ENCODE data around the gene DNAJC1. TPM values are rescaled to one million over a fixed set of nuclear protein-coding genes. Genes with fewer than 3 reads are reported as not detected.

The DNAJC1 gene
- total RNA-seq, 1 donor from 2014 or later = 13.7 TPM

GRCh38 chr10:21975378-21975990 lies 28.0 kb downstream of the DNAJC1 start:
- intact Hi-C loops (cut with DNase I) = no loop called here
- no peak for DNase-seq (ENCODE audit: missing footprints)
- ATAC-seq = no peak

- intact Hi-C loops (cut with DNase I) = no loop called here
- DNase-seq (ENCODE audit: missing footprints) = no peak
- ATAC-seq = no peak
Observed at GRCh38 chr10:21972584-21972983, 30.9 kb downstream of the DNAJC1 start.

- intact Hi-C loops (cut with DNase I) = no loop called here
- DNase-seq (ENCODE audit: missing footprints) (no peak), ATAC-seq (no peak)
Observed at GRCh38 chr10:21969326-21970287, 33.9 kb downstream of the DNAJC1 start.

GRCh38 chr10:21964983-21965665 lies 38.4 kb downstream of the DNAJC1 start:
- intact Hi-C loops (cut with DNase I) = no loop called here
- ATAC-seq (no peak), DNase-seq (ENCODE audit: missing footprints) (no peak)

- no peak for ATAC-seq
- intact Hi-C loops (cut with DNase I) = no loop called here
Observed at GRCh38 chr10:21962358-21962757, 41.2 kb downstream of the DNAJC1 start.

GRCh38 chr10:21961847-21962246 lies 41.7 kb downstream of the DNAJC1 start:
- no peak for DNase-seq (ENCODE audit: missing footprints)
- intact Hi-C loops (cut with DNase I) = no loop called here
- no peak for ATAC-seq

More at GRCh38 chr10:21962358-21962757, 41.2 kb downstream of the DNAJC1 start:
- DNase-seq (ENCODE audit: missing footprints) = no peak

- ATAC-seq (no peak), DNase-seq (ENCODE audit: missing footprints) (no peak)
- intact Hi-C loops (cut with DNase I) = no loop called here
Observed at GRCh38 chr10:21959998-21960397, 43.5 kb downstream of the DNAJC1 start.

GRCh38 chr10:21954690-21955089 lies 48.8 kb downstream of the DNAJC1 start:
- no peak for DNase-seq (ENCODE audit: missing footprints)
- ATAC-seq = no peak
- intact Hi-C loops (cut with DNase I) = loop anchor here (5.0 kb wide), 1 partner anchor 677 kb away; no protein-coding TSS in a partner anchor

GRCh38 chr10:21954132-21954531 lies 49.4 kb downstream of the DNAJC1 start:
- no peak for ATAC-seq
- intact Hi-C loops (cut with DNase I) = loop anchor here (5.0 kb wide), 1 partner anchor 677 kb away; no protein-coding TSS in a partner anchor

GRCh38 chr10:21953585-21954057 lies 49.9 kb downstream of the DNAJC1 start:
- ATAC-seq = no peak
- intact Hi-C loops (cut with DNase I) = loop anchor here (2.0 to 5.0 kb wide), 2 partner anchors 459 to 676 kb away; no protein-coding TSS in a partner anchor

More at GRCh38 chr10:21954132-21954531, 49.4 kb downstream of the DNAJC1 start:
- no peak for DNase-seq (ENCODE audit: missing footprints)

GRCh38 chr10:21950566-21950965 lies 53.0 kb downstream of the DNAJC1 start:
- ATAC-seq (no peak), DNase-seq (ENCODE audit: missing footprints) (no peak)
- intact Hi-C loops (cut with DNase I) = loop anchor here (5.0 kb wide), 1 partner anchor 673 kb away; no protein-coding TSS in a partner anchor

More at GRCh38 chr10:21953585-21954057, 49.9 kb downstream of the DNAJC1 start:
- no peak for DNase-seq (ENCODE audit: missing footprints)

GRCh38 chr10:21946946-21947345 lies 56.6 kb downstream of the DNAJC1 start:
- intact Hi-C loops (cut with DNase I) = no loop called here
- DNase-seq (ENCODE audit: missing footprints) (no peak), ATAC-seq (no peak)

- no peak for ATAC-seq
- no peak for DNase-seq (ENCODE audit: missing footprints)
- intact Hi-C loops (cut with DNase I) = no loop called here
Observed at GRCh38 chr10:21944727-21945386, 58.7 kb downstream of the DNAJC1 start.

- no peak for ATAC-seq
- intact Hi-C loops (cut with DNase I) = no loop called here
Observed at GRCh38 chr10:21943633-21944265, 59.8 kb downstream of the DNAJC1 start.

GRCh38 chr10:21935439-21936023 lies 68.0 kb downstream of the DNAJC1 start:
- DNase-seq (ENCODE audit: missing footprints) (no peak), ATAC-seq (no peak)
- intact Hi-C loops (cut with DNase I) = no loop called here

More at GRCh38 chr10:21943633-21944265, 59.8 kb downstream of the DNAJC1 start:
- DNase-seq (ENCODE audit: missing footprints) = no peak

GRCh38 chr10:21934307-21934706 lies 69.2 kb downstream of the DNAJC1 start:
- no peak for ATAC-seq
- intact Hi-C loops (cut with DNase I) = no loop called here

GRCh38 chr10:21929070-21929469 lies 74.5 kb downstream of the DNAJC1 start:
- intact Hi-C loops (cut with DNase I) = no loop called here
- no peak for DNase-seq (ENCODE audit: missing footprints)
- ATAC-seq = no peak

More at GRCh38 chr10:21934307-21934706, 69.2 kb downstream of the DNAJC1 start:
- no peak for DNase-seq (ENCODE audit: missing footprints)

Data from Right ventricle myocardium inferior (tissue), 1 donor.